Central memory CD8-positive, alpha-beta T cell (primary cell): ENCODE data around the gene KSR1.
A peak's percentile ranks its signal among the peaks of the same experiment; 100 is the strongest.
"Not testable (repeated sequence)": the region's sequence is repeated elsewhere in the genome, so short reads cannot be mapped to it uniquely, and the experiment has no call there.

Experiments used
- ATAC-seq: fragments of 150-1000 bp; cut with Tn5 transposase; replicated peaks from 2 replicates; pipeline ENCODE4 v1.10.0; 2022; ENCODE audit warnings: mild to moderate bottlenecking, moderate FRiP score, moderate number of reproducible peaks; ENCODE audit not compliant: poor library complexity, severe bottlenecking; ENCODE audit errors: extremely low read depth
- DNase-seq, 2 donors: peaks; one replicate each; pipeline ENCODE4 v3.0.0; 2021; ENCODE audit warnings: low spot score in 2 of 2
- H3K27ac Mint-ChIP-seq: one replicate; pipeline ENCODE4 v1.8.0; 2022; ENCODE audit warnings: low read depth, mild to moderate bottlenecking, moderate library complexity, mixed read lengths
- H3K27me3 Mint-ChIP-seq: one replicate; pipeline ENCODE4 v1.8.0; 2022; ENCODE audit warnings: mixed read lengths
- H3K36me3 Mint-ChIP-seq: one replicate; pipeline ENCODE4 v1.8.0; 2022; ENCODE audit warnings: mild to moderate bottlenecking, moderate library complexity, mixed read lengths; ENCODE audit not compliant: insufficient read depth
- H3K4me1 Mint-ChIP-seq: one replicate; pipeline ENCODE4 v1.8.0; 2022; ENCODE audit warnings: mixed read lengths
- H3K4me3 Mint-ChIP-seq: one replicate; pipeline ENCODE4 v1.8.0; 2022; ENCODE audit warnings: mild to moderate bottlenecking, moderate library complexity, mixed read lengths
- H3K9me3 Mint-ChIP-seq: one replicate; pipeline ENCODE4 v1.8.0; 2022; ENCODE audit warnings: mixed read lengths

The KSR1 gene

DNA sequence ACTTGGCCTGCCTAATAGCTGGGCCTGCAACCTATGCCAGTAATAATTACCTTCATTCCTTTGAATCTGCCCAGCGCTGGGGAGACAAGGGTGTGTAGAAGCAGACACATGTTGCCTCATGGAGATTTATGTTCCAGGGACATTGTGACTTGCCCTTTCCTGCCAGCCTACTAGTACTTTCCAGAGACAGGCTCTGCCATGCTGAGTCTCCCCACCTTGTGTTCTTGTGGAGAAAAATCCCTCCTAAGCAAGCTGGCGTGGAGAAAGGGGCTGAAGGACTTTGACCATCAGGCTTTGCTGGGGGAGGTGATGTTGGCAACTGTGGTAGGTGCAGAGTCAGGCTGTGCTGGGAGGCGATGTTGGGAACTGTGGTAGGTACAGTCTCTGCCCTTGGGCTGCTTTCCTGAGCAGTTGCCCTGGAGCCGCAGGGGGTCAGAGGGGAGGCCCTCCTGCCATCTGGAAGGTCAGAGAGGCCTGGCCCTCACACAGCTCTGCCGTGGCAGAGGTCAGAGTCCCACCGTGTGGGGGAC is 4.0 kb downstream of the KSR1 start:
- Mint-ChIP-seq H3K4me3 (no peak overlapping the region), H3K36me3 (peaks cover 3% of the 10 kb centered on the region), H3K9me3 (no peaks in the 10 kb centered on the region), H3K27ac (no peak overlapping the region), H3K27me3 (no peaks in the 10 kb centered on the region), H3K4me1 (peaks cover 41% of the 10 kb centered on the region)
- ATAC-seq (no peak), DNase-seq (no peak)

DNA sequence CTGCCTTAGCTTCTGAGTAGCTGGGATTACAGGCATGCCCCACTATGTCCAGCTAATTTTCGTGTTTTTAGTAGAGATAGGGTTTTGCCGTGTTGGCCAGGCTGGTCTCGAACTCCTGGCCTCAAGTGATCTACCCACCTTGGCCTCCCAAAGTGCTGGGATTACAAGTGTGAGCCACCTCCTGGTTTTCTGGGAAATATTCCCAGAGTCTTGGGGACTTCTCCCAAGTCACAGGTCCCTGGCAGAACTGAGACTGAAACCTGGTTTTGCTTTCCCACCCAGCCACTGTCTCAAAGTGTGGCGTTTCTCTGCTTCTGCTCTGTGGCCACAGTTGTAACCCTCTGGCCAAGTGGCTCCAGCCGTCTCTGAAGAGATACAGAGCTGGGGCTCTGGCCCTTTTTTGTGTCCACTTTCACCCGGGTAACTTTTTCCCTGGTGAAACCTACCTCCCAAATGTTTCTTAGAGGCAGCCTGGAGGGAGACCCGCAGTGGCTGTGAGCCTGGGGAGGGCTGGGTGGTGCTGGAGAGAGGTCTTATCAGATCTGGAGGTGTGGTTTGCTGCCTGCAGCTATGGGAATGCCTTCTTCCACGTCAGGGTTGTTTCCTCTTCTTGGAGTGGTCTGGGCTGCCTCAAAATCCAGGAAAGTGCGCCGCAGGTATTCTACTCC is 5.1 kb downstream of the KSR1 start:
- no peaks in the 10 kb centered on the region for H3K9me3 Mint-ChIP-seq
- peaks cover 44% of the 10 kb centered on the region for H3K4me1 Mint-ChIP-seq
- ATAC-seq (no peak), DNase-seq (no peak)
- H3K36me3 Mint-ChIP-seq = peaks cover 3% of the 10 kb centered on the region
- no peak overlapping the region for H3K4me3 Mint-ChIP-seq
- no peak overlapping the region for H3K27ac Mint-ChIP-seq
- no peaks in the 10 kb centered on the region for H3K27me3 Mint-ChIP-seq

DNA sequence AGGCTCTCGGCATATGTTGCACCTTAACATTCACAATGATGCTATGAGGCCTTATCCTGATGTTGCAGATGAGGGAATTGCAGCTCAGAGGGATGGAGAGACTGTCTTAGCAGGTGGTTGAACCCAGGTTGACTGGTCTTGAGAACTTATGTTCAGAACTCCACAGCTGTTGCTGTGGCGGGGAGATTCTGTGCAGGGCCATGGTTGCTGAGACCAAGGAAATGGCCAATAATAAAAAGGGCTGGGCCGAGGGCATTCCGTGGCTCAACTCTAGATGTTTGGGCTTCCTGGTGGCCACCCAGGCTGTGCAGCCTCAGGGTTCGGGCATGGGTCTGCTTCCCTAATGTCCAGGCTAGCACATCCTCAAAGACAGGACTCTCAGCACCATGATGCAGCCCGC is 5.9 kb downstream of the KSR1 start:
- Mint-ChIP-seq H3K9me3 (no peaks in the 10 kb centered on the region), H3K27me3 (no peaks in the 10 kb centered on the region), H3K4me1 (peaks cover 49% of the 10 kb centered on the region), H3K36me3 (peaks cover 3% of the 10 kb centered on the region), H3K4me3 (no peak overlapping the region), H3K27ac (no peak overlapping the region)
- no peak for ATAC-seq
- DNase-seq = no peak

DNA sequence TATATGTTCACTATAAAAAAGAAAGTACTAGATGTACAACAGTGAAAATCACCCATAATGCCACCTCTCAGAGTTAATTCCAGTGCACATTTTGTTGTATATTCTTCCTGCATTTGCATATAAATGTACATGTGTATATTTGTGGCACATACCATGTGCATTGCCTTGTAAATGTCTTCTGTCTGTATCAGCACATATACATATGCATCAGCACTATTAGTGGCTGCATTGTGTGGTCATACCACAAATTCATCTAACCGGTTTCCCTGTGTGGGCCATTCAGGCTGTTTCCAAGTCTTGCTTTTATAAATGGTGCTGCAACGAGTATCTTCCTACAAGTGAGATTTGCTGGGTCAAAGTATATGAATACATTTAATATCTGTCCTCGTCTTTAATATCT is 6.5 kb downstream of the KSR1 start:
- Mint-ChIP-seq H3K27me3 (no peaks in the 10 kb centered on the region), H3K9me3 (no peaks in the 10 kb centered on the region), H3K4me3 (no peak overlapping the region), H3K36me3 (no peaks in the 10 kb centered on the region), H3K27ac (peak overlapping the region; percentile 41), H3K4me1 (peaks cover 49% of the 10 kb centered on the region)
- ATAC-seq (no peak), DNase-seq (no peak)

- Mint-ChIP-seq H3K9me3 (no peaks in the 10 kb centered on the region), H3K27me3 (no peaks in the 10 kb centered on the region), H3K27ac (peak overlapping the region; percentile 41), H3K36me3 (no peaks in the 10 kb centered on the region), H3K4me1 (peaks cover 49% of the 10 kb centered on the region), H3K4me3 (no peak overlapping the region)
- ATAC-seq (no peak), DNase-seq (no peak)
These were observed 7.0 kb downstream of the KSR1 start for GRCh38 chr17:27463235-27463677.

DNA sequence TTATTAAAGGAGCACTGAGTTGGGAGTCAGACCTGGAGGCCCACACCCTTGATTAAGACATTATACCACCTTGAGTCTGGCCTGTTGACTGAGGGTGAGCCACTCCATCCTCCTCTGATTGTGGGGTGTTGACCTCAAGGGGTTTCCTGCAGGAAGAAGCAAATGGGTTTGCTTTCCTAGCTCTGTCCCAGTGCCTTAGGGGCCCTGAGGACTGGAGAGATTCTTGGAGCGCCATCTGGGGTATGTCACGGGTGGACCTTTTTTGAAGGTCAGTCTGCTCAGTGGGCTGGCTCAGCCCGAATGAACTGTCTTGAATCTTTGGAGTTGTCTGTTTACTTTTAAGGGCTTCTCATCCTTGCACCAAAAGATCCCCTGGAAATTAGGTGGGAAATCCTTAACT is 7.8 kb downstream of the KSR1 start:
- not testable (repeated sequence) for H3K4me3 Mint-ChIP-seq, H3K27ac Mint-ChIP-seq
- peaks cover 54% of the 10 kb centered on the region for H3K4me1 Mint-ChIP-seq

GRCh38 chr17:27464431-27464830 is 8.2 kb downstream of the KSR1 start:
- no peak for DNase-seq
- Mint-ChIP-seq H3K36me3 (no peaks in the 10 kb centered on the region), H3K27me3 (no peaks in the 10 kb centered on the region), H3K4me1 (peaks cover 58% of the 10 kb centered on the region), H3K4me3 (no peak overlapping the region), H3K27ac (no peak overlapping the region), H3K9me3 (no peaks in the 10 kb centered on the region)
- no peak for ATAC-seq

More for the DNA sequence above, 7.8 kb downstream of the KSR1 start:
- not testable (repeated sequence) for DNase-seq, H3K27me3 Mint-ChIP-seq, H3K9me3 Mint-ChIP-seq, H3K36me3 Mint-ChIP-seq, ATAC-seq

- not testable (repeated sequence) for DNase-seq, H3K27me3 Mint-ChIP-seq, ATAC-seq, H3K36me3 Mint-ChIP-seq, H3K9me3 Mint-ChIP-seq
- H3K4me3 Mint-ChIP-seq = peak overlapping the region; percentile 71
- peaks cover 70% of the 10 kb centered on the region for H3K4me1 Mint-ChIP-seq
- peak overlapping the region; percentile 74 for H3K27ac Mint-ChIP-seq
These were observed 9.6 kb downstream of the KSR1 start for GRCh38 chr17:27465875-27466274.

DNA sequence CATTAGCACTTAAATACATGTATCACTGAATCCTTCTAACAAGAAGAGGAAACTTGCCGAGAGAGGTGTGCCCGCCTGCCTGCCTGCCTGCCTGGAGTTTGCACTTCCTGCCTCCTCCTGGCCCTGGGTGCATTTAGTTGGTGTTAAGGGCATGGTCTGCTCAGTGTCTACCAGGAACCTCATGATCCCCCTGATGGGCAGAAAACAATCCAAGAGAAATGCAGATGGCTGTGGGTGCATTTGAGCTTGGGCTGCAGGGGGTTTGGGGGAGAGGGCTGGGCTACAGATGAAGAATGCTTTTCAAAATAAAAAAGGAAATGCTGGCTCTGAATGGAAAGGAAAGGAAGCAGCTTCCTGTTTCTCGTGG is 10.1 kb downstream of the KSR1 start:
- H3K27ac Mint-ChIP-seq = peak overlapping the region; percentile 74
- H3K36me3 Mint-ChIP-seq = peaks cover 1% of the 10 kb centered on the region
- peaks cover 72% of the 10 kb centered on the region for H3K4me1 Mint-ChIP-seq
- H3K9me3 Mint-ChIP-seq = no peaks in the 10 kb centered on the region
- H3K27me3 Mint-ChIP-seq = no peaks in the 10 kb centered on the region
- ATAC-seq (peak; percentile 50), DNase-seq (no peak)
- peak overlapping the region; percentile 71 for H3K4me3 Mint-ChIP-seq

DNA sequence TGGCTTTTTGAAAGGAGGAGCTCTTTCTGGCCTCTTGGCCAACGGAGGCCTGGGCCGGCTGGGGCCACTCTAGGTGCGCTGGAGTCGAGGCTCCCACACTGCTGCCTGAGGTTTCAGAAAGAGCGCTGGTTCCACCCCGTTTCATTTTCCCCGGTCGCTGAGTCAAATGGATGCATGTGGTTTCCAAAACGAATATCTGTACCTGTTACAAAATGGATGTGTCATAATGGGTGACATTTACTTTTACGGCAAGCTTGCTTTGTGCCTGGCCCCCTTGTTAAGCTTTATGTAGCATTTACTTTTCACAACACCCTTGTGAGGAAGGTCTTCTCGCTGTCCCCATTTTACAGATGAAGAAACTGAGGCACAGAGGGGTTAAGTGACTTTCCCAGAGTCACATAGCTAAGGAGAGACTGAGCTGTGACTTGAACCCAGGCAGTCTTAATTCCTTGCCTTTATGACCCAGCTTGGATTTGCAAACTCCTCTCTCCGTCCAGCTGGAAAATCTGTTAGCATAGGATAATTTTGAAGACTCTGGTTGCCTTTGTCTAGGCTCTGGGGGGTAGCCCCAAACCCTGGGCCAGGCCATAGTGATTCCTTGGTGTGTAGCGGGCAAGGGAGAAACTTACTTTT is 10.6 kb downstream of the KSR1 start:
- ATAC-seq = peak; percentile 66
- Mint-ChIP-seq H3K4me1 (peaks cover 72% of the 10 kb centered on the region), H3K27ac (peak overlapping the region; percentile 74), H3K36me3 (peaks cover 1% of the 10 kb centered on the region), H3K9me3 (no peaks in the 10 kb centered on the region), H3K4me3 (peak overlapping the region; percentile 71), H3K27me3 (no peaks in the 10 kb centered on the region)
- DNase-seq = no peak

DNA sequence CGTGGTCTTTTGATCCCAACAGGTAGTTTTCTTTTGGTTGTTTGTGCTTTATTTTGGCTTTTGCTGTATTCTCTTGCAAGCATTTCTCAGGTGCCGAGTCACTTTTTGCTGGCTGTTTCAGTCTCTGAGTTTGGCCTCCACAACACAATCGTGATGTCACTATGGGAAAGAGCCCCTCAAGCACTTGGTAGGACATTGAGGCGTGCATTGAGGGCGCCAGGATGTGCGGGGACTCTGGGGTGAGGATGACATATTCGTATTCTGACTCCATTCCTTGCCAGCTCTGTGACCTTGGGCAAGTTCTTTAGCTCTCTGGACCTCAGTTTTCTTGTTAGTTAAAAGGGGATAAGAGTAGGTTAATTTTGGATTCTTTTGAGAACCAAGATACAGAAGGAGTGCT is 13.0 kb downstream of the KSR1 start:
- peaks cover 3% of the 10 kb centered on the region for H3K36me3 Mint-ChIP-seq
- no peaks in the 10 kb centered on the region for H3K9me3 Mint-ChIP-seq
- no peak for DNase-seq
- peaks cover 74% of the 10 kb centered on the region for H3K4me1 Mint-ChIP-seq
- H3K27ac Mint-ChIP-seq = peak overlapping the region; percentile 73
- ATAC-seq = no peak
- H3K4me3 Mint-ChIP-seq = no peak overlapping the region
- H3K27me3 Mint-ChIP-seq = no peaks in the 10 kb centered on the region

DNA sequence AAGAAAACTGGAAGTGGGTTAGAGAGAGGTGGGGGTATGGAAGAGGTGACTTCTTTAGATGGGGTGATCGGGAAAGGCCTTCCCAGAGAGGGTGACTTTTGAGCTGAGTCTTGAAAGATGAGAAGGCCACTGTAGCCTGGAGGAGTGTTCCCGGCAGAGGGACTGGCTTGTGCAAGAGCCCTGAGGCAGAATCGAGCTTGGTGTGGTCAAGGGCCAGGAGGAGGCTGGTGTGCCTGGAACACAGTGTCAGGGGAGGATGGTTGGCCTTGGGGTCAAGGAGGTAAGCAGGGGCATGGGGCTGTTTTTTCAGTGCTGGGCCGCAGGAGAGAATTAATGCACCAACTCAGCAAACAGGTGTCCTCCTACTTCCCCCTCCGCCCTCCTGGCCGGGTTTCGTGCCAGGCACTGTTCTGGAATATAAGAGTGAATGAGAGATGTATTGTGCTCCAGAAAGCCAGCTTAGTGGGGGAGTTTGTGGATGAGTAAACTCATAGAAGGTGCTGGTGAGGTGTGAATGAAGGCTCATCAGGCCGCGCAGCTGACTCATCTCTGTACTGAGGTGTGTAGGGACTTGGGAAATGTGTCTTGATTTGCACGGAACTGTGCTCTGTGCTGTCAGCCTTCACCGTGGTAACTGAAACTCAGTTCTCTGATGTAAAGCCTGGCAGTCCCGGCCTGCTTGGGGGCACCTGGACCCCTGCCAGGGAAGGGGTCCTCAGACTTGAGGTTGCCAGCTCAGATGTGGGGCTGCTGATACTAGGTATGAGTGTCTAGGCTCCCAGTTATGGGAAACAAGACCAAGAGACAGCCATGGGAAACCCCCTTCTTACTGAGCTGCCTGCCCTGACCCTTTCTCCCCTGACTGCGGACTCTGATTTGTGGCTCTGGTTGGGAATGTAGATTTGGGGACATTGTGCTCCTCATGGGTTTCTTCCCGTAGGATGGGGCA is 15.3 kb downstream of the KSR1 start:
- Mint-ChIP-seq H3K36me3 (peaks cover 5% of the 10 kb centered on the region), H3K27me3 (no peaks in the 10 kb centered on the region), H3K4me3 (peak overlapping the region; percentile 43), H3K27ac (peak overlapping the region; percentile 94), H3K4me1 (peaks cover 82% of the 10 kb centered on the region), H3K9me3 (no peaks in the 10 kb centered on the region)
- ATAC-seq = peak; percentile 70
- DNase-seq = peak in 1 of 2 donors; percentile 43
